Esophagus squamous epithelium (tissue), 5 donors: Measurements from ENCODE around the gene RAPGEF5. TPM values are rescaled to one million over a fixed set of nuclear protein-coding genes. Genes with fewer than 3 reads are reported as not detected.

Source experiments
- DNase-seq: peaks from one replicate; lab custom pipeline; 2025; lab: John Stamatoyannopoulos, UW
- H3K27ac ChIP-seq, 4 donors: fragments of 200-600 bp; sonication (generic); one replicate each; pipeline ENCODE4 v1.5.1; 2016 to 2019; ENCODE audit warnings: mild to moderate bottlenecking in 1 of 4
- H3K27me3 ChIP-seq, 4 donors: fragments of 200-600 bp; sonication (generic); 1 replicate in 3 of 4; 2 replicates in 1 of 4; pipeline versions ENCODE4 v1.5.1 to v1.6.0; 2017 to 2021; ENCODE audit warnings: antibody characterized with exemption in 1 of 4
- H3K36me3 ChIP-seq, 3 donors: fragments of 200-600 bp; sonication (generic); one replicate each; pipeline ENCODE4 v1.5.1; 2016 to 2019
- H3K4me1 ChIP-seq, 3 donors: fragments of 200-600 bp; sonication (generic); one replicate each; pipeline ENCODE4 v1.5.1; 2017 to 2019
- H3K4me3 ChIP-seq, 4 donors: fragments of 200-600 bp; sonication (generic); 1 replicate in 3 of 4; 2 replicates in 1 of 4; pipeline ENCODE4 v1.5.1; 2016 to 2019; ENCODE audit warnings: mild to moderate bottlenecking in 2 of 4, moderate library complexity in 1 of 4
- H3K9me3 ChIP-seq, 3 donors: fragments of 200-600 bp; sonication (generic); one replicate each; pipeline ENCODE4 v1.5.1; 2016 to 2019
- POLR2A ChIP-seq, 4 donors: fragments of 450-650 bp; IDR thresholded peaks; one replicate each; pipeline ENCODE4 v1.6.1; 2017; ENCODE audit warnings: antibody characterized with exemption in 4 of 4, mild to moderate bottlenecking in 4 of 4, moderate library complexity in 3 of 4
- WGBS, 2 donors: methylation state at CpG; one replicate each; pipeline ENCODE4 v1.1.5; 2018; 5-methylcytosine and 5-hydroxymethylcytosine counted together
- intact Hi-C: fragments of 100-400 bp; cut with DNase I; formaldehyde crosslinking; loops from one replicate; pipeline ENCODE4 v1.15.0; 2022
- total RNA-seq, 4 donors: library from RNA; depleted of rRNA; stranded (reverse); fragments of >200 nt; gene quantifications; one replicate each; pipeline ENCODE4 v1.1.0, GENCODE V29; 2016
- TF ChIP-seq, protein P1 (sequence below), 6 experiments: fragments of 450-650 bp in 4 of 6; fragments of 200-600 bp in 2 of 6; sonication (generic) in 2 of 6; IDR thresholded peaks; one replicate each; pipeline ENCODE4 v1.5.1; 2016 to 2019; ENCODE audit warnings: antibody characterized with exemption in 6 of 6, mild to moderate bottlenecking in 4 of 6, moderate library complexity in 4 of 6
- donor health status: DM: yes; HTN: yes; CAD: no.

RAPGEF5 gene
- total RNA-seq, 4 donors from 2014 or later, result 16.9 to 50.5 (median 38.4) TPM

DNA sequence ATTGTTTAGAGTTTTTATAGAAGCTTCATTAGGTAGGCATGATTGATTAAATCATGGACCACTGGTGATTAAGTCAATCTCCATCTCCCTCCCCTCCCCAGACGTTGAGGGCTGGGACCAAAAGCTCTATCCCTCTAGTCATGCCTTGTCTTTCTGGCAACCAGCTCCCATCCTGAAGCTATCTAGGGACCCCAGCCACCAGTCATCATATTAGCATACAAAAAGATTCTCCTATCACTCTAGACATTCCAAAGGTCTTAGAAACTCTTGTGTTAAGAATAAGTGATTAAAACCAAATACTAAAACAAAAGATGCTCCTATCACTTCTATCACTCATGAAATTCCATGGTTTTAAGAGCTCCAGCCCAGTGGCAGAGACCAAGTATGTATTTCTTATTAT lies 178.2 kb downstream of the RAPGEF5 start:
- no peak overlapping the region for H3K4me3 ChIP-seq
- peaks cover 0 to 3% (median 0%) of the 10 kb centered on the region in 3 donors for H3K9me3 ChIP-seq
- intact Hi-C loops, result no loop called here
- TF ChIP-seq, protein P1, sequence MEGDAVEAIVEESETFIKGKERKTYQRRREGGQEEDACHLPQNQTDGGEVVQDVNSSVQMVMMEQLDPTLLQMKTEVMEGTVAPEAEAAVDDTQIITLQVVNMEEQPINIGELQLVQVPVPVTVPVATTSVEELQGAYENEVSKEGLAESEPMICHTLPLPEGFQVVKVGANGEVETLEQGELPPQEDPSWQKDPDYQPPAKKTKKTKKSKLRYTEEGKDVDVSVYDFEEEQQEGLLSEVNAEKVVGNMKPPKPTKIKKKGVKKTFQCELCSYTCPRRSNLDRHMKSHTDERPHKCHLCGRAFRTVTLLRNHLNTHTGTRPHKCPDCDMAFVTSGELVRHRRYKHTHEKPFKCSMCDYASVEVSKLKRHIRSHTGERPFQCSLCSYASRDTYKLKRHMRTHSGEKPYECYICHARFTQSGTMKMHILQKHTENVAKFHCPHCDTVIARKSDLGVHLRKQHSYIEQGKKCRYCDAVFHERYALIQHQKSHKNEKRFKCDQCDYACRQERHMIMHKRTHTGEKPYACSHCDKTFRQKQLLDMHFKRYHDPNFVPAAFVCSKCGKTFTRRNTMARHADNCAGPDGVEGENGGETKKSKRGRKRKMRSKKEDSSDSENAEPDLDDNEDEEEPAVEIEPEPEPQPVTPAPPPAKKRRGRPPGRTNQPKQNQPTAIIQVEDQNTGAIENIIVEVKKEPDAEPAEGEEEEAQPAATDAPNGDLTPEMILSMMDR (IDR thresholded peaks at IDR 0.05), result no peak
- TF ChIP-seq POLR2A (IDR thresholded peaks at IDR 0.05), result no peak
- 44 to 50% methylated on average over 1 of the region's 1 CpG for WGBS, 2 donors
- H3K4me1 ChIP-seq, result peaks cover 0 to 52% (median 0%) of the 10 kb centered on the region in 3 donors
- no peak for DNase-seq
- H3K27ac ChIP-seq, result no peak overlapping the region
- peaks cover 0 to 20% (median 0%) of the 10 kb centered on the region in 3 donors for H3K36me3 ChIP-seq
- H3K27me3 ChIP-seq, result no peaks in the 10 kb centered on the region

DNA sequence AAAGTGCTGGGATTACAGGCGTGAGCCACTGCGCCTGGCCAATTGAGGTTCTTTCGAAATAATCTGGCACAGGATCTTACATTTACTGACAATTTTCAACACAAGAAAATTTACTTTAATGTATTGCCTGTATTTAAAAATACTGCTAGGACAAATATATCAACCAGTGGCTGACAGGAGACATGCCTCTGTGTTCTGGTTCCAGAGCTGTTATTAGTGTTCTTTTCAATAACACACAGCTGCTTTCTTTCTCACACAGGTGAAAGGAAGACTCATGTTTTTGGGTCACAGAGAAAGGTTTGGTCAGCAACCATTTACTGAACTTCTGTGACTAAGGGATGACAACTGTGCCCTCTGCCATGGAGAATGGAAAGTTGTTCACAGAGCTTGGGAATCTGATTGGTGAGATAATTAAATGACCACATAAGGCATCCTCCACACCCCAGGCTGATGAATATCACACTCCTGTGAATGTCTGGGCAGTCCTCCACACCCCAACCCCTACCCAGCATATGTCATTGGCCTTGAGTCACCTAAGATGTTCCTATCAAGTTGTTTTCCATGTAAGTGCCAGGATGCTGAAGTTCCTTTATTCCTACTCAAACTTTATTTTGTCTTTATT lies 180.1 kb downstream of the RAPGEF5 start:
- peaks cover 0 to 54% (median 0%) of the 10 kb centered on the region in 3 donors for H3K4me1 ChIP-seq
- no peak overlapping the region for H3K4me3 ChIP-seq
- DNase-seq, result no peak
- peak overlapping the region in 1 of 4 donors; percentile 7 for H3K27ac ChIP-seq
- intact Hi-C loops, result no loop called here
- peaks cover 0 to 3% (median 0%) of the 10 kb centered on the region in 3 donors for H3K9me3 ChIP-seq
- H3K27me3 ChIP-seq, result no peaks in the 10 kb centered on the region
- WGBS, 2 donors, result 50 to 52% methylated on average over 3 of the region's 3 CpGs
- H3K36me3 ChIP-seq, result peaks cover 0 to 20% (median 0%) of the 10 kb centered on the region in 3 donors
- TF ChIP-seq, protein P1 (IDR thresholded peaks at IDR 0.05), result no peak
- no peak for TF ChIP-seq POLR2A (IDR thresholded peaks at IDR 0.05)

GRCh38 chr7:22174574-22174953 lies 182.4 kb downstream of the RAPGEF5 start:
- Histone ChIP-seq H3K27me3 (no peaks in the 10 kb centered on the region), H3K27ac (peak overlapping the region in 3 of 4 donors; percentile 37 to 50 (median 50)), H3K36me3 (peaks cover 0 to 13% (median 0%) of the 10 kb centered on the region in 3 donors), H3K4me3 (no peak overlapping the region), H3K9me3 (no peaks in the 10 kb centered on the region), H3K4me1 (peaks cover 0 to 44% (median 0%) of the 10 kb centered on the region in 3 donors)
- no peak for TF ChIP-seq POLR2A (IDR thresholded peaks at IDR 0.05)
- TF ChIP-seq, protein P1 (IDR thresholded peaks at IDR 0.05), result no peak
- DNase-seq, result no peak
- intact Hi-C loops, result no loop called here

DNA sequence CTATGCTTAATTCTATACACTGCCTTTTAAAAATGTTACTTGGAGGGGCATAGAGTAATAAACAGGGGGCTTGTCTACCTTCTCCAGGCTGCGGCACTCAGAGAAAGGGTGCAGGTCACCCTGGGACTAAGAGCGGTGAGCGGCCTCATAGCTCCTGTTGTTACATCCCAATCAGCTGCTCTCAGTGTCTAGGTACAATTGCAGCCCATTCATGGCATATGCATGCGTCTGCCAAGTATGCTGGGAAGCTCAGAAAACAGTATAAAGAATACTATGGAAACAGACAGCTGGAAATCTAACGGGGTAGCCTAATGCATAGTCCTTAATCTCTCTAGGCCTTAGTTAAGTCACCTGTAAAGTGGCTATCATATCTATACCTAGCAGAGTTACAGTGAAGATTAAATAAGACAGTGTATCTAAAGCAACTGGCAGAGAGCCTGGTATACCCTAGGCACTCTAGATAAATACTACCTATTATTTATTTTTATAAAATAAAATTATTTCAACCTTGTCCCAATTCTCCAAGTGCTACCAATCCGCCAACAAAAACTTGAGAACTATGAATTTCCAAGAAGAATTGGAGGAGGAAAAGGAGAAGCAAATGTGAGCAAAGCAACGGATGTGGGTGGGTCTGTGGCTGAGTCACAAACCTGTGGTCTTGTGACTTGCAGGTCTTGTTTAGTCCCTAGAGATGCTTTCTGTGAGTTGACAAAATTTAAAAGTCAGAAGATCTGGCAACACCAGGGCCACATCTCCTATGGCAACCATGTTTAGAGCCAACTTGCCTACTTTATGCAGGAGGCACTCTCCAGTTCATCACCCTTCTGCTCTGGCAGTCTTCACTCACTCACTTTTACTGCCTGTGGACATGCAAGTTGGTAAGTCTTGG lies 183.0 kb downstream of the RAPGEF5 start:
- intact Hi-C loops, result no loop called here
- Histone ChIP-seq H3K27me3 (no peaks in the 10 kb centered on the region), H3K27ac (peak overlapping the region in 3 of 4 donors; percentile 37 to 50 (median 50)), H3K4me3 (no peak overlapping the region), H3K9me3 (no peaks in the 10 kb centered on the region), H3K4me1 (peaks cover 0 to 44% (median 0%) of the 10 kb centered on the region in 3 donors), H3K36me3 (peaks cover 0 to 12% (median 0%) of the 10 kb centered on the region in 3 donors)
- no peak for TF ChIP-seq POLR2A (IDR thresholded peaks at IDR 0.05)
- TF ChIP-seq, protein P1 (IDR thresholded peaks at IDR 0.05), result no peak
- WGBS, 2 donors, result 44 to 45% methylated on average over 3 to 6 of the region's 7 CpGs
- no peak for DNase-seq
